ENCODE measurements around the gene KRT75. TPM values are rescaled to one million over a fixed set of nuclear protein-coding genes. Genes with fewer than 3 reads are reported as not detected.

KRT75 gene
- polyA plus RNA-seq, 1 donor (not counting 4 experiments of a cell fraction or from before 2014, with no cell fraction given), result 59.4 TPM

DNA sequence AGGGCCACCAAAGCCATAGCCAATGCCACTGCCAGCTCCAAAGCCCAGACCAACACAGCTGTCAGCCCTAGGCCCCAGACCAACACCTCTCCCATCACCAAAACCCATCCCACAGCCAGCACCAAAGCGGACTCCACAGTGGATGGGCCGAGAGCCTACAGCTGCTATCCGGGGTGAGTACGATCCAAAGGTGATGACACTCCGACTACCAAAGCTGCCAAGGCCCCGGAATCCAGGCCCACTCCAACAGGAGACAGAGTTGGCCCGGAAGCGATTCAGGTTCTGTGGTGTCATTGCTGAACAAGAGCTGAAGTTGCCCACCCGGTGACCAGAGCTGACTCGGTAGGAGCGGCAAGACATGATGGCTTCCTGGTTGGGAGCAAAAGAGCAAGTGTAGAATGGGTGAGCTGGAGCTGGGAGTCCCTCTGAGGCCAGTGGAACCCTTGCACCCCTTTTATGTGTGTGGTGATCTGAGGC, 48.9 kb downstream of the KRT75 start, which contains the start of gene KRT84:
Gene KRT84, minus strand, starts transcription at position 427 of the 477 bp plus-strand sequence. Its CDS starts 67 bp downstream, at position 360.
- Histone ChIP-seq H3K27ac (ENCODE audit: control insufficient read depth, insufficient read depth, low read length) (no peak within 1 kb of the TSS), H4K20me1 (ENCODE audit: control insufficient read depth, extremely low read depth, insufficient read depth, low read length) (no peaks in the 10 kb centered on the region), H3K4me2 (ENCODE audit: control insufficient read depth, extremely low read depth, insufficient read depth, low read depth, low read length) (no peak within 1 kb of the TSS), H3K9me3 (ENCODE audit: control insufficient read depth, low read depth, low read length) (no peaks in the 10 kb centered on the region), H3K4me3 (ENCODE audit: control insufficient read depth in 2 of 3, extremely low read depth in 1 of 3, insufficient read depth in 2 of 3, low read depth in 1 of 3, low read length in 3 of 3) (no peak within 1 kb of the TSS), H3K9me1 (ENCODE audit: control insufficient read depth, extremely low read depth, insufficient read depth, low read length) (no peaks in the 10 kb centered on the region), H3K27me3 (ENCODE audit: control insufficient read depth, extremely low read depth, insufficient read depth, low read length) (no peaks in the 10 kb centered on the region), H3K36me3 (ENCODE audit: control insufficient read depth in 2 of 2, extremely low read depth in 1 of 2, insufficient read depth in 2 of 2, low read length in 2 of 2) (no peaks in the 10 kb centered on the region), H3K79me2 (ENCODE audit: control insufficient read depth, insufficient read depth, low read length) (no peaks in the 10 kb centered on the region), H3K9ac (ENCODE audit: control insufficient read depth, extremely low read depth, insufficient read depth, low read length) (no peak within 1 kb of the TSS), H2AFZ (ENCODE audit: control insufficient read depth, low read length) (no peak within 1 kb of the TSS), H3K4me1 (ENCODE audit: control insufficient read depth, extremely low read depth, insufficient read depth, low read length) (peaks cover 24% of the 10 kb centered on the region)
- TF ChIP-seq EZH2 (IDR thresholded peaks at IDR 0.05; ENCODE audit: low read length), result no peak
- TF ChIP-seq, protein P1, sequence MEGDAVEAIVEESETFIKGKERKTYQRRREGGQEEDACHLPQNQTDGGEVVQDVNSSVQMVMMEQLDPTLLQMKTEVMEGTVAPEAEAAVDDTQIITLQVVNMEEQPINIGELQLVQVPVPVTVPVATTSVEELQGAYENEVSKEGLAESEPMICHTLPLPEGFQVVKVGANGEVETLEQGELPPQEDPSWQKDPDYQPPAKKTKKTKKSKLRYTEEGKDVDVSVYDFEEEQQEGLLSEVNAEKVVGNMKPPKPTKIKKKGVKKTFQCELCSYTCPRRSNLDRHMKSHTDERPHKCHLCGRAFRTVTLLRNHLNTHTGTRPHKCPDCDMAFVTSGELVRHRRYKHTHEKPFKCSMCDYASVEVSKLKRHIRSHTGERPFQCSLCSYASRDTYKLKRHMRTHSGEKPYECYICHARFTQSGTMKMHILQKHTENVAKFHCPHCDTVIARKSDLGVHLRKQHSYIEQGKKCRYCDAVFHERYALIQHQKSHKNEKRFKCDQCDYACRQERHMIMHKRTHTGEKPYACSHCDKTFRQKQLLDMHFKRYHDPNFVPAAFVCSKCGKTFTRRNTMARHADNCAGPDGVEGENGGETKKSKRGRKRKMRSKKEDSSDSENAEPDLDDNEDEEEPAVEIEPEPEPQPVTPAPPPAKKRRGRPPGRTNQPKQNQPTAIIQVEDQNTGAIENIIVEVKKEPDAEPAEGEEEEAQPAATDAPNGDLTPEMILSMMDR (optimal IDR thresholded peaks at IDR 0.05 in 1 of 3, IDR thresholded peaks at IDR 0.05 in 1 of 3, conservative IDR thresholded peaks at IDR 0.05 in 1 of 3; ENCODE audit: extremely low read depth in 1 of 3, insufficient read depth in 2 of 3, low read length in 3 of 3), result no peak
- DNase-seq (ENCODE audit: low read depth, low spot score) (no peak), FAIRE-seq (no peak)
- dilution Hi-C loops (cut with MboI; ENCODE audit: extremely low pct_ligation_motif_present, low sequenced_read_pairs), result no loop called here

DNA sequence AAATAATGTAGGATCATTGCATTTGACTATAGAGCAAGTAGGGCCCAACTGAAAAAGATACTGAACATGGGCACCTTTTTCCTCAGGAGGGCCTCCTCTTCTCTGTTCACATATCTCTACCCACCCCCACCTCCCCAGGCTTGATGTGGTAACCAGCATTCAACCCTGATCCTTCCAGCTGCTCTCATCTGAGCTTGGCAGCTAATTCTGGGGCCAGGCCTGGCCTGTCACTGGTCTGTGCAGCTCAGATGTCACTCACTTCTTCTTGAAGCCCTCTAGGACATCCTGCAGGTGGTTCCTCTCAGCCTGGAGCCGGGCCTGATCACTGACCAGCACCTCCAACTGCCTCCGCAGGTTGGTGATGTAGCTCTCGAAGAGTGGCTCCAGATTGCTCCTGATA, 50.8 kb downstream of the KRT75 start:
- Histone ChIP-seq H3K4me2 (ENCODE audit: control insufficient read depth, extremely low read depth, insufficient read depth, low read depth, low read length) (no peak overlapping the region), H3K4me3 (ENCODE audit: control insufficient read depth in 2 of 3, extremely low read depth in 1 of 3, insufficient read depth in 2 of 3, low read depth in 1 of 3, low read length in 3 of 3) (no peak overlapping the region), H4K20me1 (ENCODE audit: control insufficient read depth, extremely low read depth, insufficient read depth, low read length) (no peaks in the 10 kb centered on the region), H3K9me3 (ENCODE audit: control insufficient read depth, low read depth, low read length) (no peaks in the 10 kb centered on the region), H3K27ac (ENCODE audit: control insufficient read depth, insufficient read depth, low read length) (no peak overlapping the region), H2AFZ (ENCODE audit: control insufficient read depth, low read length) (no peak overlapping the region), H3K79me2 (ENCODE audit: control insufficient read depth, insufficient read depth, low read length) (no peaks in the 10 kb centered on the region), H3K36me3 (ENCODE audit: control insufficient read depth in 2 of 2, extremely low read depth in 1 of 2, insufficient read depth in 2 of 2, low read length in 2 of 2) (no peaks in the 10 kb centered on the region), H3K27me3 (ENCODE audit: control insufficient read depth, extremely low read depth, insufficient read depth, low read length) (no peaks in the 10 kb centered on the region), H3K9ac (ENCODE audit: control insufficient read depth, extremely low read depth, insufficient read depth, low read length) (no peak overlapping the region), H3K4me1 (ENCODE audit: control insufficient read depth, extremely low read depth, insufficient read depth, low read length) (peaks cover 7% of the 10 kb centered on the region), H3K9me1 (ENCODE audit: control insufficient read depth, extremely low read depth, insufficient read depth, low read length) (no peaks in the 10 kb centered on the region)
- dilution Hi-C loops (cut with MboI; ENCODE audit: extremely low pct_ligation_motif_present, low sequenced_read_pairs), result no loop called here
- FAIRE-seq (no peak), DNase-seq (ENCODE audit: low read depth, low spot score) (no peak)
- TF ChIP-seq, protein P1 (optimal IDR thresholded peaks at IDR 0.05 in 1 of 3, IDR thresholded peaks at IDR 0.05 in 1 of 3, conservative IDR thresholded peaks at IDR 0.05 in 1 of 3; ENCODE audit: extremely low read depth in 1 of 3, insufficient read depth in 2 of 3, low read length in 3 of 3), result no peak
- TF ChIP-seq EZH2 (IDR thresholded peaks at IDR 0.05; ENCODE audit: low read length), result no peak
